NCI-H2196 treated with DMSO at 0.1 percent for 48 hours (cell line): ENCODE results near the gene WFIKKN1.

Experiments used
- DNase-seq: peaks from one replicate; lab custom pipeline; 2025; ENCODE audit not compliant: unreplicated experiment; lab: John Stamatoyannopoulos, UW

WFIKKN1 gene

DNA sequence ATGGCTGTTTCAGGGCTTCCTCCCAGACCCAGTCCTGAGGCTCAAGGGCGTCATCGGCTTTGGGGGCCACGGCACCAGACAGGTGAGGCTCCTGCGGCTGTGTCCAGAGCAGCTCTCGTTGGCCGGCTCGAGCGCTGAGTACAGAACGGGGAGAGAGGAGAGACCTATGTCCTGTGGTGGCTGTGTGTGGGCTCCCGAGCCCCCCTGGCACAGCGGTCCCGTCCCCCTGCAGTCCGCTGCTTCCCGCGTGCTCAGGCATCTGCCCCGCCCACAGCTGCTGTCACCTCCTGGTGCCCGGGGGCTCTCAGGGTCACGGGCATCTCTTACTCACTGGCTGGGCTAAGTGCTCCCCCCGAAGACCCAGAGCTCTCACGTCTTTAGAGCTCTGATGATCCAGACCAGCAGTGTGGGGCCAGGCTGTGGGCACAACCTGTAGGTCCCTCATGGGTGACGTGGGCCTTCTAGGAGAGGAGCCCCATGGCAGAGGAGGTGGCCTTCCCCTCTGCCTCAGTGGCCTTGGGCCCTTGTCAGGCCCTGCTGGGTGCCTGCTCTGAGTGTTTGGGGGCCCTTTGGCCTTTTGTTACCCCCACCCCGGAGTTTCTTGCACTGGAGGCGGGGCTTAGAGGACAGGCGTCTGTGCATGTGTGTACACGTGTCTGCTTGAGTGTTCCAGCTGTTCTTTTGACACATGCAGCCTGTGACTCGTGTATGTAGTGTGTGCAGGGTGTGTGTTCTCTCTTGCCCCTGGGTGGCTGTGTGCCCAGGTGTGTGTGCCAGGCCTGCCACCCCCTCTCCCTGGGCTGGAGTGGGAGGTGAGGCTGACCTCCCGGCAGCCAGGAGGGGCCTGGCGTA is 21.9 kb downstream of the WFIKKN1 start:
- no peak for DNase-seq

DNA sequence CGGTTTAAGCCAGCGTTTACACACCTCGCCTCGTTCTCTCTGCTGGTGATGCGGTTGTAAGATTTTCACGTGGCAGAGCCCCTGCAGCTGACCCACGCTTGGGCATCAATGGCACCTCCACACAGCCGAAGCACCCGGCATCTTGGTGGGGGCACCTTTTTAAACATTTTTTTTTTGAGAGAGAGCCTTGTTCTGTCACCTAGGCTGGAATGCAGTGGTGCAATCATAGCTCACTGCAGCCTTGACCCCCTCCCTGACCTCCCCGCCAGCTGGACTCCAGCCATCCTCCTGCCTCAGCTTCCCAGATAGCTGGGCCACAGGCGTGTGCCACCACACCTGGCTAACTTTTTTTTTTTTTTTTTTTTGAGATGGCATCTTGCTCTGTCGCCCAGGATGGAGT is 23.2 kb downstream of the WFIKKN1 start:
- no peak for DNase-seq

DNA sequence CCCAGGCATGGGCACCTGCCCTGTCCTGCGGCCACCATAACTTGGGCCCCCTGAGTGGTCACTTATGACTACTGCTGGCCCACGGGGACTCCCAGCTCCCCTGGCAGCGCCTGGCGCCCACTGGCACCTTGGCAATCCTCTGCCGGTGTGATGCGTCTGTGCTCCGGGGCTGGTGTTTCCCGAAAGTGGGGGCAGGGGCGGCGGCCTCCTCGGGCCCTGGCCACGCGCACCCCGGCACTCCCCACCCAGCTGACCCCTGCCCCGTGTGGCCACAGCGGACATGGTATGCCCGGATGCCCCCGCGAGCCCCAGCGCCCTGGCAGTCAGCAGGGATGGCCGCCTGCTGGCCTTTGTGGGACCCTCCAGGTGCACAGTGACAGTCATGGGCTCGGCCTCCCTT is 26.7 kb downstream of the WFIKKN1 start:
- no peak for DNase-seq

DNA sequence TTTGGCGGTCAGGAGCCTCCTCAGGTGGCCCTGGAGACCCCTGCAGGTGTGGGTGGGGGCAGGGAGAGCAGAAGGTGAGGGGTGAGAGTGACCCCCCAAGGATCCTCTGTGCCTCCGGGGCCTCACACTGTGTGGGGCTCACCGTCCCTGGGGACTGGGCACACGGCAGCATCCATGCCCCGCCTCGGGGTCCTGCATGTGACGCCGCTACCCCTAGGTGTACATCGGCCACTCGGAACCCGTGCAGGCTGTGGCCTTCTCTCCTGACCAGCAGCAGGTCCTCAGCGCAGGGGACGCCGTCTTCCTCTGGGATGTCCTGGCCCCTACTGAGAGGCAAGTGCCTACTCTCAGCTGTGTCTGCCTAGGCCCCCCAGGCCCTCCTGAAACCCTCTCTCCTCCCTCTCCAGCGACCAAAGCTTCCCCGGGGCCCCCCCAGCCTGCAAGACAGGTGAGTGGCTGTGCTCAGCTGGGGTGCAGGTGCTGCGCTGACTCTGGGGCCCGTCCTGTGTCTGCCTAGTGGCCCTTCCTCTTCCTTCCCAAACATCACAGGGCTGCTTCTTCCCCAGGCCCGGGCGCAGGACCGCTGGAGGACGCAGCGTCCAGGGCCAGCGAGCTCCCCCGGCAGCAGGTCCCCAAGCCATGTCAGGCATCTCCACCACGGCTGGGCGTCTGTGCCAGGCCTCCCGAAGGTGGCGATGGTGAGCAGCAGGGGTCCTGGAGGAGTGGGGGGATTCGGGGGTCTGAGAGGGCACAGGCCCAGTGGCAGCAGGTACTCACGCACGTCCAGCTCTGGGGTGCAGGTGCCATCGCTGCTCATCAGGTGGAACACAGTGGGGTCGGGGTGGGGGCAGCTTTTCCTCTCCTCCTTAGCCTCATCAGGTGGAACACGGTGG is 28.1 kb downstream of the WFIKKN1 start:
- DNase-seq: no peak

DNA sequence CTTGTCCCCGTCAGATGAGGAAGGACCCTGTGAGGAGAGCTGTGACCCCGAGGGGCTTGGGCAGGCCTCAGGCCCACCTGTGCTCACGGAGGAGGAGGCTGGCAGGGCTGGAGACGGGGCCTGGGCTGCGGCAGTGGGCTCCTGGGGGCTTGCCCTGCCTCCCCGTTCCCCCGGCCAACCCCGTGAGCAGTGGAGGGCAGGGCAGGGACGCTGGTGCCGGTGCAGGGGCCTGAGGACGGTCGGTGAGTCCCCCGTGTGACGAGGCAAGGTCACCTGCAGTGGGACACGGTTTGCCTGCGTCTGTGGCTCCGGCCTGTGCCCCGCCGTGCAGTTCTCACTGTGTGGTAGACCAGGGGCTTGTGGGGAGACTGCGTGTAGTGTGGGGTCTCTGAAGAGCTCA is 28.8 kb downstream of the WFIKKN1 start:
- no peak for DNase-seq

DNA sequence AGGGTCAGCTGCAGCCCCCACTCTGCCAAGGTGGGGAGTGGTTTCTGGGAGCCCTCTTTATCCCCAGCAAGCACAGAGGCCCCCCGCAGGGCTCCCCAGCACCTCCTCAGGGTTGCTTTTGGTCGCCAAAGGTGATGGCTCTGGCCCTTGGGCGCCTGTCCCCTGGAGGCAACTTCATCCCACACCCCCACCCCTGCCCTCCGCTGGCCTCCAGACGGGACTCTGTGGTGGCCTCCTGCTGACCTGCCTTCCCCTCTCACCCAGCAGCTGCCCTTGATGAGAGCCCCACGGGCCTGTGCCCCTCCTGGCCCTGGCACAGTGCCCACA is 29.3 kb downstream of the WFIKKN1 start:
- no peak for DNase-seq

DNA sequence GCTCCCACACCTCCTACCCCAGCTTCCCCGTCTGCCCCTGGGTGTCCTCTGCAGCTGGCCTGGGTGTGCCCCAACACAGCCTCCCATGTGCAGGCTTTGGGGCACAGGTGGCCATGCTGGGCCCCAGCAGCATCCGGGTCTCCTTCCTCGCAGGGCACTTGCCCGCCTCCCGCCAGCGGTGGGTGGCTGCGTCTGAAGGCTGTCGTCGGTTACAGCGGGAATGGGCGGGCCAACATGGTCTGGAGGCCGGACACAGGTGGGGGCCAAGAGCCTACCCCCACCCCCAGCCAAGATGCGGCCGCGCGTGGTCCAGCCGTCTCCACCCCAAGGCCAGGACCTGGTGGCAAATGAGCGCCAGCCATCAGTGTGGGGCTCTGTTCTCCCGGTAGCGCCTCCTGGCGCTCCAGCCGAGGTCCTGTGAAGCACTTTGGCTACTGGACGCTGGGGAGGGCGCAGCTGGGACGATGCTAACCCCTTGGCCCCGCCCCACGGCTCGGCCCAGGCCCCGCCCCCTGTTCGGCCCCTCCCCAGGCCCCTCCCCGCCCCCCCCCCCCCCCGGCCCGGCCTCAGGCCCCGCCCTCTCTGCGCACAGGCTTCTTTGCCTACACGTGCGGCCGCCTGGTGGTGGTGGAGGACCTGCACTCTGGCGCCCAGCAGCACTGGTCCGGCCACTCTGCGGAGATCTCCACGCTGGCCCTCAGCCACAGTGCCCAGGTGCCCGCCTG is 29.8 kb downstream of the WFIKKN1 start:
- peak; percentile 94 for DNase-seq

DNA sequence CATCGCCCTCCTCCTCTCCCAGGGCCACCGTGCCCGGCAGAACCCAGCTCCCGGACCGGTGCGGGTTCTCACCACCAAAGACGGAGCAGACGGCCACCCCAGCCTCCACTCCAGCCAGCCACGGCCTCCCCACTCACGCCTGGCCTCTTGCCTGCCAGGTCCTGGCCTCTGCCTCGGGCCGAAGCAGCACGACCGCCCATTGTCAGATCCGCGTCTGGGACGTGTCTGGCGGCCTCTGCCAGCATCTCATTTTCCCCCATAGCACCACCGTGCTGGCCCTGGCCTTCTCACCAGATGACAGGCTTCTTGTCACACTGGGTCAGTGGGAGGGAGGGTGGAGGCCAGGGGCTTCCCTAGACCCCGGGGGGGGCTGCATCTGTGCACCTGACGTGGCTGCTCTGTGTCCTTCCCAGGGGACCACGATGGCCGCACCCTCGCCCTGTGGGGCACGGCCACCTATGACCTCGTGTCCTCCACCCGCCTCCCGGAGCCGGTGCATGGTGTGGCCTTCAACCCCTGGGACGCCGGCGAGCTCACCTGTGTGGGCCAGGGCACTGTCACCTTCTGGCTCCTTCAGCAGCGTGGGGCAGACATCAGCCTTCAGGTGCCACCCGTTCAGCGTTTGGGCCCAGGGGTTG is 30.5 kb downstream of the WFIKKN1 start:
- no peak for DNase-seq

DNA sequence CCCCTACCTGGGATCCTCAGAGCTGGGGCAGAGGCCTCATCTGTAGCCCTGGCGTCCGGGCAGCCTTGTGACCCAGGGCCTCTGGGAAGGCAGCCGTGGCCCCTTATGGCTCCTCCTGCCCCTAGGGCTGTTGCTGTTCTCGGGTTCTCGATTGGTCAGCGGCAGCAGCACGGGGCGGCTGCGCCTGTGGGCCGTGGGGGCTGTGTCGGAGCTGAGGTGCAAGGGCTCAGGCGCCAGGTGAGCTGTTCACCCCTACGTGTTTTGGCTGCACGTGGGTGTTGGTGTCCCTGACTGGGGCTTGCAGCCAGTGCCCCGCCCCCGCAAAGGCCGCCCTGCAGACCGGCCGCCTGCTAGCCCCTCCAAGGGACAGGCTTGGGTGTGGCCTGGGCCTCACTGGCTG is 31.3 kb downstream of the WFIKKN1 start:
- DNase-seq: no peak

DNA sequence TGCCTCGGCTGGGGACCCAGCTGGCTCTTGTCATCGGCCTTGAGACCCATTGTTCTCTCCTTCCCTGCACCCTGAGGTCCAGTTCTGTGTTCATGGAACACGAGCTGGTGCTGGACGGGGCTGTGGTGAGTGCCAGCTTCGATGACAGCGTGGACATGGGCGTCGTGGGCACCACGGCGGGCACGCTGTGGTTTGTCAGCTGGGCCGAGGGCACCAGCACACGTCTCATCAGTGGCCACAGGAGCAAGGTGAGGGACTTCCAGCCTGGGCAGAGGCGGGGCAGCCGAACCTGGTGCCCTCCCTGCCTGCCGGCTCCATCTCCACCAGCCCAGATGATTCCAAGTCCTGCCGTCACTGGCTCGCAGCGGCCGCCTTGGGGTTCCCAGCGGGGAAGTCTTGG is 31.8 kb downstream of the WFIKKN1 start:
- no peak for DNase-seq

DNA sequence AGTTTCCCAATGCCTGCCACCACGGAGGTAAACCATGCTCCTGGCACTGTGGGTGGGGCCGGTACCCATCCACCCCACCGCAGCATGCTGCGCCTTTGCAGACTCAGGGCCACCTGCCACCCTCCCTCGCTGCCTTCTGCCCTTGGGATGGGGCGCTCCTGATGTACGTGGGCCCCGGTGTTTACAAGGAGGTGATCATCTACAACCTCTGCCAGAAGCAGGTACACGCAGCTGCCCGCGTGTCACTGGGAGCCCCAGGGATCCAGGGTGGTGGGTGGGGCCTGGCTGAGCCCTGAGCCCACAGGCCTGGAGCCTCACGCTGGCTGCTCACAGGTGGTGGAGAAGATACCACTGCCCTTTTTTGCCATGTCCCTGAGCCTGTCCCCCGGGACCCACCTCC is 35.8 kb downstream of the WFIKKN1 start:
- DNase-seq: no peak

DNA sequence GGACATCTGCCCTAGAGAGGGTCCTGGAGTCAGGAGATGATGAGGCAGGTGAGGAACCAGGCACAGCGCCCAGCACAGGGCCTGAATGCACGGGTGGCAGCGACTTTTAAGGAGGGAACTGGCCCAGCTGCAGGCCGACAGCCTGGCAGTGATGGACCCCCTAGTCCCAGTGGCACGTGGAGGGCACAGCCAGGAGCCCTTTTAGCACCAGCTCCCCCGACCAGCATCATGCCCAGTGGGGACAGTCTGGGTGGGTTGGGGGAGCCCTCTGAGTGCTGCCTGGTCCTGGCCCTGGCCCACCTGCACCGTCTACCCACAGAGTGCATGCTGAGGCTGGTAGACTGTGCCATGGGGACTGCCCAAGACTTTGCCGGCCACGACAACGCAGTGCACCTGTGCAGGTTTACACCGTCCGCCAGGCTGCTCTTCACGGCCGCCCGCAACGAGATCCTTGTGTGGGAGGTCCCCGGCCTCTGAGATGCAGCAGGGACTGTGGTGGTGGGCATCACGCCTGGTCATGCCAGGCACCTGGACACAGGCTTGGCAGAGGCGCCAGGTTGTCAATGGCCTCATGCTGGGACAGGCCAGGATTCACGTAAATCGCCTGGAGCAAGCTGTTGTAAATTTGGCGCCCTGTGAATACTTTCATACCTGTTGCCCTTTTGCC is 36.5 kb downstream of the WFIKKN1 start:
- no peak for DNase-seq

DNA sequence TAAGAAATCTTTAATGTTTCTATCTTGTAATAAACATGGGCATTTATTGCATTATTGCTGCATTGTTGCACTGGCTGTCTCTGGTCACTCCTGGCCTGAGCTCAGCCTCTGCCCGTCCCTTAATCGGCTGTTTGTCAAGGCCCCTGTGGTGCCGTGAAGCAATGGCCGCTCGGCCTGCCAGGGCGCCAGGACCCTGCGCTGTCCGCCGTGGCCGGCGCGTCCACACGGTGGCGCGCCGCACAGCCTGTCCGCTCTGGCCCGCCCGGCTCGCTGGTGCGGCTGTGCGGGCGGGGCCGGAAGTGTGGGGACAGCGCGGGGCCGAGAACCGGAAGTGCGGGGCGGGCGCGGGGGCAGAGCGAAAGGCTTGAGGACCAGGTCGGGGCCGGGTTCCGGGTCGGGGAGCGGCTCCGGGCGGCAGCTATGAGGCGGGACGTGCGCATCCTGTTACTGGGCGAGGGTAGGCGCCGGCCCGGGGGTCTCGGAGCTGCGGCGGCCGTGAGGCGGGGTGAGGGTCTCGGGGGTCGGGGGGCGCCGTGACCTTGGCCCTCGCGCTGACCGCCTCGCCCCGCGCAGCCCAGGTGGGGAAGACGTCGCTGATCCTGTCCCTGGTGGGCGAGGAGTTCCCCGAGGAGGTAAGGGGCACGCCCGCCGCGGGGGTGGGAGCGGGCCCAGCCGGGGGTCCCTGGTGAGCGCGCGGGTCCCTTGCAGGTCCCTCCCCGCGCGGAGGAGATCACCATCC is 37.2 kb downstream of the WFIKKN1 start, which contains the start of gene RHOT2:
RHOT2 (plus strand) TSS at position 353 of the 739 bp plus-strand sequence; CDS start at position 421, 68 bp downstream.
- peak; percentile 81 for DNase-seq

DNA sequence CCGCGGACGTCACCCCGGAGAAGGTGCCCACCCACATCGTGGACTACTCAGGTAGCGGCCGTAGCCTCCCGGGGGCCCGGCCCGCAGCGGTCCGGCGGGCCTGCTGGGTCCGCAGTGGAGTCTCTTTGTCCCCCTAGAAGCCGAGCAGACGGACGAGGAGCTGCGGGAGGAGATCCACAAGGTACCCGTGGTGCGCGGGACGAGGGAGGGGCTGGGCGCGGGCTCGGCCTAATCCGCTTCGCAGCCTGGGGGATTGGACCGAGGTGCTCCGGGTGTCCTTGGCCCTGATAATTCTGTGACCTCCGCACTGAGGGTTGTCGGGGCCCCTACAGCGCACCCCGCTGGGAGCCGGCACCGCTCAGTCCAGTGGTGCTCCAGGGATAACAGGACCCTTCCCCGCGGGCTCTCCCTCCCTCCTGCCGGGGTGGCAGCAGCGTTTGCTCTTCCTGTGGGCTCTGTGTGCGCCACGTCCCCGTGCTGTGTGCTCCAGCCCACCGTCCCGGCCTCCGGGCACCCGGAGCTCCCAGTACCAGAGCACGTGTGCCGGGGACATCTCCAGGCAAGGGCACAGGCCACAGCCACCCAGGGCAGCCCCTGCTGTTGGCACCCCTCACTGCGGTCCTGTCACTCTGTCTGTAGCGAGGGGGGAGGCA is 37.9 kb downstream of the WFIKKN1 start:
- no peak for DNase-seq

DNA sequence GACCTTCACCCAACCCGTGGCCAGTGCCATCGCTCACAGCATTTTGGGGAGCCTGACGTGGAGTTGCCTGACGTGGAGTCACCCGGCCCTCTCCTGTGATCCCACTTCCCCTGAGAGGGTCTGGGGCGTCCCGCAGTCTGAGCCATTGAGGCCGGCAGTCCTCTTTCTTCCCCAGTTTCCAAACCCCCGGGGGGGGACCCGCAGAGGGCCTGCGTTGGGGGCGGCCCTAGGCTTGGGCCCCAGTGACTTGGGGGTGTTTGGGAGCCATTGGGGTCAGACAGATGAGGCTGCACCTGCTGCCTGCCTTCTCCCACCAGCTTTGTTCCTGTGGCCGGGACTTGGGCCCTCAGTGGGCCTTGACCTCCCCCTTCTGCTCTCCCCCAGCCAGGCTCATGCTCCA is 38.9 kb downstream of the WFIKKN1 start:
- DNase-seq: no peak

DNA sequence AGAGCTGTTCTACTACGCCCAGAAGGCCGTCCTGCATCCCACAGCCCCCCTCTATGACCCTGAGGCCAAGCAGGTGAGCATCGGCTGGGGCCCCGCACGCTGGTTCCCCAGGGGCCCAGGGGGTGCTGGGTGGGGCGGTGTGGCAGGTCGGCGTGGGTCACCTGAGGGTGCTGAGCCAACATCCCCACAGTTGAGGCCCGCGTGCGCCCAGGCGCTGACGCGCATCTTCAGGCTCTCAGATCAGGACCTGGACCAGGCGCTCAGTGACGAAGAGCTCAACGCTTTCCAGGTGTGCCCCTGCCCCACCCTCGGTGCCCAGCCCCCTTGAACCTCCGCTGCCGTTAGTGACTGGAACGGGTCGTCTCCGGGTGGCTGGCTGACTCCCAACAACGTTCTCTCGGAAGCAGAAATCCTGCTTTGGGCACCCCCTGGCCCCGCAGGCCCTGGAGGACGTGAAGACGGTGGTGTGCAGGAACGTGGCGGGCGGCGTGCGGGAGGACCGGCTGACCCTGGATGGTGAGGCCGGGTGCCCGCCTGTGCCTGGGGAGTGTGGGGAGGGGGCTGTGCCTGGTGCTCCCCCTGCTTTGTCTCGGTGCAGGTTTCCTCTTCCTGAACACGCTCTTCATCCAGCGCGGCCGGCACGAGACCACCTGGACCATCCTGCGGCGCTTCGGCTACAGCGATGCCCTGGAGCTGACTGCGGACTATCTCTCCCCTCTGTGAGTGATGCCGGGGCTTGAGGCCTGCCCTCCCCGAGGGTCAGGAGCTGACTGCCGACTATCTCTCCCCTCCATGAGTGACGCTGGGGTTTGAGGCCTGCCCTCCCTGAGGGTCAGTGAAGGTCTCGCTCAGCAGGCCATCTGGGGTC is 39.9 kb downstream of the WFIKKN1 start:
- no peak for DNase-seq

DNA sequence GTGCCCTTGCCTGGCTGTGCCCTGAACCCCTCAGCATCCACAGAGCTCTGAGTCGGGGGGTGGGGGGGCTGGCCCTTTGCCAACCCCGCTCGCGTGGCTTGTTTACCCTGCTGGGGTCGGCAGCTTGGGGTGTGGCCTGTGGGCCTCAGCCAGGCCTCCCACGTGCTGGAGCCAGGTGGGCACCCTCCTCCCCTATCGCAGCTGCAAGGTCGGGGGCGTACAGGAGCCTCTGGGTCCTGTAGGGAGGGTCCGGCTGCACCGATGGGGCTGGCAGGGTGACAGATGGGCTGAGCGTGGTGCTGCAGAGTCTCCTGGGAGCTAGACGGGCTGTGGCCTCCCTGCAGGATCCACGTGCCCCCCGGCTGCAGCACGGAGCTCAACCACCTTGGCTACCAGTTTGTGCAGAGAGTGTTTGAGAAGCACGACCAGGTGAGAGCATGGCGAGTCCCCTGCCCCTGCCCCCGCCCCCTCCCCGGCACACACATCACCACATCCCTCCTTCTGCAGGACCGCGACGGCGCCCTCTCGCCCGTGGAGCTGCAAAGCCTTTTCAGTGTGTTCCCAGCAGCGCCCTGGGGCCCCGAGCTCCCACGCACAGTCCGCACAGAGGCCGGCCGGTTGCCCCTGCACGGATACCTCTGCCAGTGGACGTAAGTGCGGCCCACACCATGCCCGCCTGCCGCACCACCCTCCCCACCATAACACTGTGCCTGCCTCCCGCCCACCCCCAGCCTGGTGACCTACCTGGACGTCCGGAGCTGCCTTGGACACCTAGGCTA is 40.8 kb downstream of the WFIKKN1 start:
- no peak for DNase-seq

DNA sequence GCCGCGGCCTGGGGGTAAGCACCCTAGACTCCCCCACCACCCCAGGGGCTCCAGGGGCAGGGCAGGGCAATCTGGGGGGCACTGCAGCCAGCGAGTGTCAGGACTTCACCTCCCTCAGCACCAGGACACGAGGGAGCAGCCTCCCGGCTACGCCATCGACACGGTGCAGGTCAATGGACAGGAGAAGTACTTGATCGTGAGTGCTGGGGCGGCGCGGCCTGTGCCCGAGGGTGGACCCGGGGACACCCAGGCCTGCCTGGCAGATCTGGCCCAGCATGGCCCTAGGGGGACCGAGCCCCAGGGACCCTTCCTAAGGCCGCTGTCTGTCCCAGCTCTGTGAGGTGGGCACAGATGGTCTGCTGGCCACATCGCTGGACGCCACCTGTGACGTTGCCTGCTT is 41.6 kb downstream of the WFIKKN1 start:
- DNase-seq: no peak
